CD4-positive, alpha-beta T cell (primary cell): ENCODE results near the gene CITED1. TPM values are rescaled to one million over a fixed set of nuclear protein-coding genes. Genes with fewer than 3 reads are reported as not detected.

ENCODE experiments used
- ATAC-seq: fragments of 200-7000 bp; cut with Tn5 transposase; one replicate; pipeline ENCODE4 v1.10.0; 2022; ENCODE audit warnings: mild to moderate bottlenecking; ENCODE audit not compliant: poor library complexity
- CTCF ChIA-PET: fragments of 350-600 bp; sonication (Branson Sonifier 250); formaldehyde crosslinking; loops from one replicate; lab custom pipeline; 2021; ENCODE audit warnings: antibody characterized with exemption, inconsistent platforms; lab: Charles Lee
- POLR2A ChIA-PET: fragments of 350-600 bp; sonication (Branson Sonifier 250); formaldehyde crosslinking; loops from one replicate; lab custom pipeline; 2021; ENCODE audit warnings: antibody characterized with exemption, inconsistent platforms; lab: Charles Lee
- DNase-seq, 14 experiments: peaks; one replicate each; pipeline ENCODE4 v3.0.0-alpha.2; 2013 to 2020; ENCODE audit warnings: mixed read lengths in 2 of 14
- H3K27ac ChIP-seq, 2 donors: one replicate each; pipeline versions ENCODE4 v1.5.1 to v1.7.0; 2013; ENCODE audit warnings: low read length in 2 of 2, low read depth in 1 of 2, mild to moderate bottlenecking in 1 of 2
- H3K27me3 ChIP-seq, 2 experiments: 1 replicate in 1 of 2; 2 replicates in 1 of 2; pipeline versions ENCODE4 v1.6.1 to v1.7.0; 2013; ENCODE audit warnings: low read length in 2 of 2, control low read depth in 1 of 2, mild to moderate bottlenecking in 1 of 2, moderate library complexity in 1 of 2; ENCODE audit not compliant: insufficient read depth in 2 of 2, control insufficient read depth in 1 of 2
- H3K36me3 ChIP-seq: one replicate; pipeline ENCODE4 v1.6.1; 2013; ENCODE audit warnings: low read length, control low read depth; ENCODE audit not compliant: insufficient read depth
- H3K4me1 ChIP-seq: one replicate; pipeline ENCODE4 v1.6.1; 2013; ENCODE audit warnings: low read length, control low read depth; ENCODE audit not compliant: insufficient read depth
- H3K4me3 ChIP-seq: one replicate; pipeline ENCODE4 v1.5.1; 2013; ENCODE audit warnings: mild to moderate bottlenecking, low read length, moderate library complexity
- H3K9me3 ChIP-seq, 2 experiments: 1 replicate in 1 of 2; 2 replicates in 1 of 2; pipeline versions ENCODE4 v1.6.1 to v1.7.0; 2013; ENCODE audit warnings: low read length in 2 of 2, mild to moderate bottlenecking in 2 of 2, control low read depth in 1 of 2, moderate library complexity in 1 of 2; ENCODE audit not compliant: control insufficient read depth in 1 of 2, insufficient read depth in 1 of 2
- H3K27ac Mint-ChIP-seq: one replicate; pipeline ENCODE4 v1.8.0; 2020; ENCODE audit warnings: mixed read lengths
- H3K27me3 Mint-ChIP-seq: one replicate; pipeline ENCODE4 v1.8.0; 2021; ENCODE audit warnings: mixed read lengths
- H3K36me3 Mint-ChIP-seq: one replicate; pipeline ENCODE4 v1.8.0; 2021; ENCODE audit warnings: low read depth, mixed read lengths
- H3K4me1 Mint-ChIP-seq: one replicate; pipeline ENCODE4 v1.8.0; 2021; ENCODE audit warnings: low read depth, mixed read lengths
- H3K4me3 Mint-ChIP-seq: one replicate; pipeline ENCODE4 v1.8.0; 2020; ENCODE audit warnings: mild to moderate bottlenecking, mixed read lengths
- H3K9me3 Mint-ChIP-seq: one replicate; pipeline ENCODE4 v1.8.0; 2020; ENCODE audit warnings: mixed read lengths
- intact Hi-C, 2 experiments: fragments of 100-400 bp; cut with DNase I in 1 of 2; cut with micrococcal nuclease in 1 of 2; formaldehyde crosslinking; loops; one replicate each; pipeline versions ENCODE4 v1.15.1 to v1.9.0; 2023 to 2025; cut with DNase I, micrococcal nuclease
- total RNA-seq, 174 experiments: library from RNA in 2 of 174; stranded (reverse) in 2 of 174; gene quantifications; one replicate each; pipeline ENCODE4 v1.2.3 and lab custom pipeline; 2021 to 2026
- TF ChIP-seq, protein P1 (sequence below): fragments of 200-600 bp; IDR thresholded peaks from one replicate; pipeline ENCODE4 v1.8.0; 2022; ENCODE audit warnings: antibody characterized with exemption, mild to moderate bottlenecking

Gene CITED1
- total RNA-seq, 2 experiments from 2014 or later = 0.52 TPM; not detected in 1

DNA sequence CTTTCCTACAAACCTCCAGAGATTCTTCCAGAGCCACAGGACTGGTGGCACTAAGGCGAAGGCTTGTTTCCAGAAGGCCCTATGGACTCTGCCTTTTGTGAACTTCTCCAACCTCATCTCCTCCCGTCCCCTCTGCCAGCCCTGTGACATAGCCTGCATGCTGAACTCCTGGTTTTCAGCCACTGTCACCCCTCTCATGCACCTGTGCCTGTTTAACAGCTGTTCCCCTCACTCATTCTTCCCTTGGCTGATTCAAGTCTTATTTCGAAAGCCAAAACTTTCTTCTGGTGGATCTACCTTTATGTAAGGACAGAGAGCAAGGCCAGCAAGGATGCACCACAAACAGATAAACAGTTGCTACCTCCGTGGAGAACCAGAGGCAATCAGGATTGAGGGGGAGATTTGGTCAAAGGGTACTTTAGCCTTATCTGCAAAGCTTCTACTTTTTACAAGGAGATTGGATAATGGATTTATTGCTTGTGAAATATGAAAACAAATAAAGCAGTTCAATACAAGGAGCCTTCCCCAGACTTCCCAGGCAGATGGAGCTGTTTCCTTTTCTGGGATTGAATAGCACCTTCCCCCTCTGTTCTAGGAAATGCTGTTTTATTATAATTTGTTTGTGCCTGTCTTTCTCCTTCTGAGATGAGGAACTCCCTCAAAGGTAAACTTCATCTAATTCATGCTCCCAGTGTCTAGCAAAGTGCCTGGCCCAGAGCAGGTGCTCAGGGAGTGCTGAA lies 5.7 kb downstream of the CITED1 start:
- H3K27me3 Mint-ChIP-seq = peaks cover 82% of the 10 kb centered on the region
- ATAC-seq = no peak
- H3K4me3 ChIP-seq = no peak overlapping the region
- CTCF ChIA-PET = no interaction called here
- H3K27me3 ChIP-seq = peaks cover 13 to 32% of the 10 kb centered on the region in 2 experiments
- no peak overlapping the region for H3K27ac Mint-ChIP-seq
- no peak overlapping the region for H3K4me3 Mint-ChIP-seq
- DNase-seq = no peak
- no peaks in the 10 kb centered on the region for H3K4me1 Mint-ChIP-seq
- H3K27ac ChIP-seq = no peak overlapping the region
- intact Hi-C loops = no loop called here
- no peaks in the 10 kb centered on the region for H3K36me3 ChIP-seq
- peaks cover 5% of the 10 kb centered on the region for H3K4me1 ChIP-seq
- peaks cover 0 to 4% of the 10 kb centered on the region in 2 experiments for H3K9me3 ChIP-seq
- H3K36me3 Mint-ChIP-seq = no peaks in the 10 kb centered on the region
- TF ChIP-seq, protein P1, sequence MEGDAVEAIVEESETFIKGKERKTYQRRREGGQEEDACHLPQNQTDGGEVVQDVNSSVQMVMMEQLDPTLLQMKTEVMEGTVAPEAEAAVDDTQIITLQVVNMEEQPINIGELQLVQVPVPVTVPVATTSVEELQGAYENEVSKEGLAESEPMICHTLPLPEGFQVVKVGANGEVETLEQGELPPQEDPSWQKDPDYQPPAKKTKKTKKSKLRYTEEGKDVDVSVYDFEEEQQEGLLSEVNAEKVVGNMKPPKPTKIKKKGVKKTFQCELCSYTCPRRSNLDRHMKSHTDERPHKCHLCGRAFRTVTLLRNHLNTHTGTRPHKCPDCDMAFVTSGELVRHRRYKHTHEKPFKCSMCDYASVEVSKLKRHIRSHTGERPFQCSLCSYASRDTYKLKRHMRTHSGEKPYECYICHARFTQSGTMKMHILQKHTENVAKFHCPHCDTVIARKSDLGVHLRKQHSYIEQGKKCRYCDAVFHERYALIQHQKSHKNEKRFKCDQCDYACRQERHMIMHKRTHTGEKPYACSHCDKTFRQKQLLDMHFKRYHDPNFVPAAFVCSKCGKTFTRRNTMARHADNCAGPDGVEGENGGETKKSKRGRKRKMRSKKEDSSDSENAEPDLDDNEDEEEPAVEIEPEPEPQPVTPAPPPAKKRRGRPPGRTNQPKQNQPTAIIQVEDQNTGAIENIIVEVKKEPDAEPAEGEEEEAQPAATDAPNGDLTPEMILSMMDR = no peak
- H3K9me3 Mint-ChIP-seq = no peaks in the 10 kb centered on the region
- POLR2A ChIA-PET = no interaction called here

DNA sequence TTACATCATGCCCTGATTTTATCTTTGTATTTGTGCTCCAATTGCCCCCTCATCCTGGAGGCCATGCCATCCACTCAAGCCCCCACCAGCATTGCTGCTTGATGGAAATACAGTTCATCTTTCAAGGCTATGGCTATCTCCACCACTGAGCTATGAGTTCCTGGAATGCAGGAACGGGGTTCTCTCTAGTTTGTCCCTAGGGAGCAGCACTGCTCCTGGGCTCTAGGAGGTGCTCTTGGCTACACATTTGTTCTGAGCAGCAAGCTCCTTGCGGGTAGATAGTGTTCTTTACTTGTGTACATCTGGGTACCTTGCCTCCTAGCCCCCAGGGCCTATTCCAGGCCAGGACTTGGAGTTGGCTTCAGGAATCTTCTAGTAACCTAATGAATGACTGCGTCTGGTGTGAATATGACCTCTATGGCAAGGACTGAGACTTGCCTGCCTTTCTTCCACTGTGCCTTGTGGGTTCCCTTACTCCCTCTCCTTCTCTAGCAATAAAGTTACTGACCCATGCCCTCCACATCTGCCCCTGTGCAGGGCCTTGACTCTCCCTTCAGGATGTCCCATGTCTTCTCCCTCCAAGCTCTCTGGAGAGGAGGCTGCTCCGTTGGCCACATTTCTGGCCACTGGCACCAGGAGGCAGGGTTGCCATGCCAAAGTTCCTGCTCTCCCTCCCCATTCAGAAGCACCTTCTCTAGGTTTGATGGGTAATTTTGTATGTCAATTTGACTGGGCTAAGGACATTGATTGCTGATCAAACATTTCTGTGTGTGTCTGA lies 7.6 kb downstream of the CITED1 start:
- H3K27me3 Mint-ChIP-seq = peaks cover 71% of the 10 kb centered on the region
- no peaks in the 10 kb centered on the region for H3K4me1 Mint-ChIP-seq
- intact Hi-C loops = no loop called here

DNA sequence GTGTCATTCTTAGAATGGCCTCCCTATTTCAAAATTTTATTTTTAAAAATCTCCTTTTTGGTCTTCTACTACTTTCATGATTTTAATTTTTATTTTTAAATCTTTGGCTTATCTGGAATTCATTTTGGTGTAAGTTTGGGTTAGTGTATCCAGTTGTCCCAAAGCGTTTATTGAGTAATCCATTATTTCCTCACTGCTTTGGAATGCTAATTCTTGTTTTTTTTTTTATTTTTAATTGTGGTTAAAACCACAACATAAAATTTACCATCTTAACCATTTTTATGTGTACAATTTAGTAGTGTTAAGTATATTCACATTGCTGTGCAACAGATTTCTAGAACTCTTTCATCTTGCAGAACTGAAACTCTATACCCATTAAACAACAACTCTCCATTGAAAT lies 8.7 kb downstream of the CITED1 start:
- Mint-ChIP-seq H3K27me3 (peaks cover 60% of the 10 kb centered on the region), H3K36me3 (no peaks in the 10 kb centered on the region), H3K9me3 (no peaks in the 10 kb centered on the region), H3K4me3 (no peak overlapping the region), H3K27ac (no peak overlapping the region), H3K4me1 (no peaks in the 10 kb centered on the region)
- H3K27ac ChIP-seq = no peak overlapping the region
- TF ChIP-seq, protein P1 = no peak
- no peaks in the 10 kb centered on the region for H3K4me1 ChIP-seq
- peaks cover 5% of the 10 kb centered on the region in 2 experiments for H3K27me3 ChIP-seq
- ChIA-PET POLR2A (no interaction called here), CTCF (no interaction called here)
- ATAC-seq (no peak), DNase-seq (no peak)
- no peak overlapping the region for H3K4me3 ChIP-seq
- H3K9me3 ChIP-seq = no peaks in the 10 kb centered on the region
- intact Hi-C loops = no loop called here
- H3K36me3 ChIP-seq = no peaks in the 10 kb centered on the region

More for the DNA sequence above, 7.6 kb downstream of the CITED1 start:
- TF ChIP-seq, protein P1 = no peak
- DNase-seq (peak in 1 of 14 experiments; percentile 22), ATAC-seq (no peak)
- ChIA-PET CTCF (no interaction called here), POLR2A (no interaction called here)
- Histone ChIP-seq H3K4me3 (no peak overlapping the region), H3K27ac (no peak overlapping the region), H3K4me1 (no peaks in the 10 kb centered on the region), H3K36me3 (no peaks in the 10 kb centered on the region), H3K9me3 (no peaks in the 10 kb centered on the region), H3K27me3 (peaks cover 5 to 12% of the 10 kb centered on the region in 2 experiments)
- Mint-ChIP-seq H3K9me3 (no peaks in the 10 kb centered on the region), H3K27ac (no peak overlapping the region), H3K36me3 (no peaks in the 10 kb centered on the region), H3K4me3 (no peak overlapping the region)
